ENCODE data around the gene FRMD8. TPM values are rescaled to one million over a fixed set of nuclear protein-coding genes. Genes with fewer than 3 reads are reported as not detected.

FRMD8 gene
- total and polyA plus RNA-seq, 9 of the 15 experiments (the other 6 are each of a cell fraction or from before 2014, with no cell fraction given), result 4.5 to 54.5 (median 15.8) TPM

- TF ChIP-seq CUX1 (CRISPR knock-in tag; IDR thresholded peaks at IDR 0.05) (no peak), BMI1 (IDR thresholded peaks at IDR 0.05; ENCODE audit: low read length) (no peak), MYNN (IDR thresholded peaks at IDR 0.05) (no peak), MYNN (CRISPR knock-in tag; IDR thresholded peaks at IDR 0.05) (no peak), BRD9 (IDR thresholded peaks at IDR 0.05; ENCODE audit: low read depth, partially characterized antibody) (no peak), ELK3 (CRISPR knock-in tag; IDR thresholded peaks at IDR 0.05) (0 out of 2 replicates have a peak, but pooled peaks have one; percentile 13), CTBP1 (IDR thresholded peaks at IDR 0.05; ENCODE audit: borderline replicate concordance) (no peak; the same call in 1 of the 2 replicates), SAFB2 (IDR thresholded peaks at IDR 0.05; ENCODE audit: borderline replicate concordance, low read depth, low read length, severe bottlenecking) (no peak), KAT2B (IDR thresholded peaks at IDR 0.05; ENCODE audit: low read depth, low read length) (no peak), KDM5B (IDR thresholded peaks at IDR 0.05; ENCODE audit: insufficient replicate concordance, low read depth, low read length) (no peak), ZBTB17 (CRISPR knock-in tag; IDR thresholded peaks at IDR 0.05) (no peak), ZBTB9 (CRISPR knock-in tag; IDR thresholded peaks at IDR 0.05) (no peak; the same call in none of the 2 replicates)
- TF ChIP-seq, protein P1, sequence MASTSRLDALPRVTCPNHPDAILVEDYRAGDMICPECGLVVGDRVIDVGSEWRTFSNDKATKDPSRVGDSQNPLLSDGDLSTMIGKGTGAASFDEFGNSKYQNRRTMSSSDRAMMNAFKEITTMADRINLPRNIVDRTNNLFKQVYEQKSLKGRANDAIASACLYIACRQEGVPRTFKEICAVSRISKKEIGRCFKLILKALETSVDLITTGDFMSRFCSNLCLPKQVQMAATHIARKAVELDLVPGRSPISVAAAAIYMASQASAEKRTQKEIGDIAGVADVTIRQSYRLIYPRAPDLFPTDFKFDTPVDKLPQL (IDR thresholded peaks at IDR 0.05; ENCODE audit: extremely low read depth, insufficient read length), result no peak
- TF ChIP-seq, protein P2, sequence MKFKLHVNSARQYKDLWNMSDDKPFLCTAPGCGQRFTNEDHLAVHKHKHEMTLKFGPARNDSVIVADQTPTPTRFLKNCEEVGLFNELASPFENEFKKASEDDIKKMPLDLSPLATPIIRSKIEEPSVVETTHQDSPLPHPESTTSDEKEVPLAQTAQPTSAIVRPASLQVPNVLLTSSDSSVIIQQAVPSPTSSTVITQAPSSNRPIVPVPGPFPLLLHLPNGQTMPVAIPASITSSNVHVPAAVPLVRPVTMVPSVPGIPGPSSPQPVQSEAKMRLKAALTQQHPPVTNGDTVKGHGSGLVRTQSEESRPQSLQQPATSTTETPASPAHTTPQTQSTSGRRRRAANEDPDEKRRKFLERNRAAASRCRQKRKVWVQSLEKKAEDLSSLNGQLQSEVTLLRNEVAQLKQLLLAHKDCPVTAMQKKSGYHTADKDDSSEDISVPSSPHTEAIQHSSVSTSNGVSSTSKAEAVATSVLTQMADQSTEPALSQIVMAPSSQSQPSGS (CRISPR knock-in tag; IDR thresholded peaks at IDR 0.05), result no peak
- TF ChIP-seq, protein P3, sequence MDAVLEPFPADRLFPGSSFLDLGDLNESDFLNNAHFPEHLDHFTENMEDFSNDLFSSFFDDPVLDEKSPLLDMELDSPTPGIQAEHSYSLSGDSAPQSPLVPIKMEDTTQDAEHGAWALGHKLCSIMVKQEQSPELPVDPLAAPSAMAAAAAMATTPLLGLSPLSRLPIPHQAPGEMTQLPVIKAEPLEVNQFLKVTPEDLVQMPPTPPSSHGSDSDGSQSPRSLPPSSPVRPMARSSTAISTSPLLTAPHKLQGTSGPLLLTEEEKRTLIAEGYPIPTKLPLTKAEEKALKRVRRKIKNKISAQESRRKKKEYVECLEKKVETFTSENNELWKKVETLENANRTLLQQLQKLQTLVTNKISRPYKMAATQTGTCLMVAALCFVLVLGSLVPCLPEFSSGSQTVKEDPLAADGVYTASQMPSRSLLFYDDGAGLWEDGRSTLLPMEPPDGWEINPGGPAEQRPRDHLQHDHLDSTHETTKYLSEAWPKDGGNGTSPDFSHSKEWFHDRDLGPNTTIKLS (IDR thresholded peaks at IDR 0.05; ENCODE audit: borderline replicate concordance, low read depth), result no peak; the same call in 1 of the 2 replicates
Observed at GRCh38 chr11:65425971-65426838, 39.8 kb downstream of the FRMD8 start (continued).

Measured in K562 (cell line).